Lower leg skin (tissue), 3 donors: ENCODE measurements around the gene SOWAHD.

ENCODE experiments used
- POLR2A ChIP-seq, 2 donors: fragments of 450-650 bp; IDR thresholded peaks; one replicate each; pipeline ENCODE4 v1.6.1; 2016 to 2017; ENCODE audit warnings: antibody characterized with exemption in 2 of 2, mild to moderate bottlenecking in 1 of 2, moderate library complexity in 1 of 2
- TF ChIP-seq, protein P1 (sequence below), 3 donors: fragments of 450-650 bp; IDR thresholded peaks; one replicate each; pipeline ENCODE4 v1.5.1; 2016; ENCODE audit warnings: antibody characterized with exemption in 3 of 3, mild to moderate bottlenecking in 3 of 3, moderate library complexity in 2 of 3

DNA sequence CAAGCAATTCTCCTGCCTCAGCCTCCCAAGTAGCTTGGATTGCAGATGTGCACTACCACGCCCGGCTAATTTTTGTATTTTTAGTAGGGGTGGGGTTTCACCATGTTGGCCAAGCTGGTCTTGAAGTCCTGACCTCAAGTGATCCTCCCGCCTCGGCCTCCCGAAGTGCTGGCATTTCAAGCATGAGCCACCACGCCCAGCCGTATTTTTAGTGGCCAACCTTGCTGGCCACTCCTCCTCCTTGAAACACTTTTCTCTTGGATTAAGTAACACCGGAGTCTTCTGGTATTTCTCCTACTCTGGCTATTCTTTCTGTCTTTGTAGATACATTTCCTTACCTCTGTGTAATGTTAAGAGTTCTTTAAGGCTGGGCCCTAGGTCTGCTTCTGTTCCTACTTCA, 44.2 kb downstream of the SOWAHD start:
- TF ChIP-seq, protein P1, sequence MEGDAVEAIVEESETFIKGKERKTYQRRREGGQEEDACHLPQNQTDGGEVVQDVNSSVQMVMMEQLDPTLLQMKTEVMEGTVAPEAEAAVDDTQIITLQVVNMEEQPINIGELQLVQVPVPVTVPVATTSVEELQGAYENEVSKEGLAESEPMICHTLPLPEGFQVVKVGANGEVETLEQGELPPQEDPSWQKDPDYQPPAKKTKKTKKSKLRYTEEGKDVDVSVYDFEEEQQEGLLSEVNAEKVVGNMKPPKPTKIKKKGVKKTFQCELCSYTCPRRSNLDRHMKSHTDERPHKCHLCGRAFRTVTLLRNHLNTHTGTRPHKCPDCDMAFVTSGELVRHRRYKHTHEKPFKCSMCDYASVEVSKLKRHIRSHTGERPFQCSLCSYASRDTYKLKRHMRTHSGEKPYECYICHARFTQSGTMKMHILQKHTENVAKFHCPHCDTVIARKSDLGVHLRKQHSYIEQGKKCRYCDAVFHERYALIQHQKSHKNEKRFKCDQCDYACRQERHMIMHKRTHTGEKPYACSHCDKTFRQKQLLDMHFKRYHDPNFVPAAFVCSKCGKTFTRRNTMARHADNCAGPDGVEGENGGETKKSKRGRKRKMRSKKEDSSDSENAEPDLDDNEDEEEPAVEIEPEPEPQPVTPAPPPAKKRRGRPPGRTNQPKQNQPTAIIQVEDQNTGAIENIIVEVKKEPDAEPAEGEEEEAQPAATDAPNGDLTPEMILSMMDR (IDR thresholded peaks at IDR 0.05) = no peak
- TF ChIP-seq POLR2A (IDR thresholded peaks at IDR 0.05) = no peak
